GM20000 (cell line): ENCODE data around the gene ADD1.

Source experiments
- DNase-seq: peaks from one replicate; pipeline ENCODE4 v3.0.0; 2012; ENCODE audit warnings: low spot score
- CTCF ChIP-seq: IDR thresholded peaks from 2 replicates; pipeline ENCODE4 v1.5.1; 2012; ENCODE audit warnings: mild to moderate bottlenecking, control low read depth; ENCODE audit errors: extremely low read depth, missing control alignments

ADD1 gene

GRCh38 chr4:2846172-2846571, 2.5 kb downstream of the ADD1 start:
- TF ChIP-seq CTCF, result no peak
- DNase-seq, result no peak

- no peak for TF ChIP-seq CTCF
- no peak for DNase-seq
These were observed 3.7 kb downstream of the ADD1 start for GRCh38 chr4:2847302-2847871.

DNA sequence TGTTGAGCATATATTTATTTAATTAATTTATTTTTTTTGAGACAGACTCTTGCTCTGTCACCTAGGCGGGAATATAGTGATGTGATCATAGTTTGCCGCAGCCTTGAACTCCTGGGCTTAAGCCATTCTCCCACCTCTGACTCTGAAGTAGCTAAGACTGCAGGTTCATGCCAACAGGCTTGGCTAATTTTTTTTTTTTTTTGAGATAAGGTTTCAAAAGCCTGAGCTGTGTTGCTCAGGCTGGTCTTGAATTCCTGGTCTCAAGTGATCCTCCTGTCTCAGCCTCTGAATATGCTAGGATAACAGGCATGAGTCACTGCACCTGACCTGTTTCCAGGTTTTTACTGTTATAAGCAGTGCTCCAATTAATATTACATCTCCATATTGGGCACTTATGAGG, 4.8 kb downstream of the ADD1 start:
- DNase-seq, result no peak
- no peak for TF ChIP-seq CTCF

DNA sequence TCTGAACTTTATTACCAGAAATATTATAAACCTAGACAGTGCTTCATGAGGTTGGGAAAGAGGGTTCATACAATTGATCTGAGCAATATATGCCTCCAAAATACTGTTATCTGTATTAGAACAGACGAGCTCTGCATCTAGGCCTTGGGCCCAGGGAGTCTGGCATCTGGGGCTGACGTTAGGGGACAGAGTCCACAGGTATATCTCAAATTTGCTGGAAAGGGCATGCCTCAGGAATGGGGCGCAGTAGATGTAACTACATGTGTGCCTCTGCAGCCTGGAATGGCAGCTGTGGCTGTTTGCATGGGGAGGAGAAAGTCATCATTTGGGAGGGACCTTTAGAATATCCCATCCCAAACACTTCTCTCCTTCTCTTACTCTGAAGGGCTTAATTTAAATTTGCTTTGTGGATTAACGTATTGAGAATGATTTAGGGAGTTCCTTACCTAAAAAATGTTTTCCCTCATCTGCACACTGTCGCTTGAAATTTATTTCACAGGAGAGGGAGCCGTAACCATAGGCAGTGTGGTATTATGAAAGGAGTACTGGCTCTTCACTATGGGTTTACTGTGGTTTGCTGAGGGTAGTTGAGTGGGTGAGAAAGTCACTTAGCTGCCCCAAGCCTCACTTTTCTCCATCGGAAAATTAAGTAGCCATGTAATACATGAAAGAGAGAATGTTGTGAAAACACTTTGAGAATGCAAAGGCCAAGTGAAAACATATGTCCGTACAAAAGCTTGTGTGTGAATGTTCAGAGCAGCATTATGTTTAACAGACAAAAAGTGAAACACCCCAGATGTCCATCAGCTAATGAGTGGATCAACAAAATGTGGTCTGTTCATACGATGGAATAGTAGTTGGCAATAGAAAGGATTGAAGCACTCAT, 5.9 kb downstream of the ADD1 start:
- no peak for DNase-seq
- TF ChIP-seq CTCF, result no peak

DNA sequence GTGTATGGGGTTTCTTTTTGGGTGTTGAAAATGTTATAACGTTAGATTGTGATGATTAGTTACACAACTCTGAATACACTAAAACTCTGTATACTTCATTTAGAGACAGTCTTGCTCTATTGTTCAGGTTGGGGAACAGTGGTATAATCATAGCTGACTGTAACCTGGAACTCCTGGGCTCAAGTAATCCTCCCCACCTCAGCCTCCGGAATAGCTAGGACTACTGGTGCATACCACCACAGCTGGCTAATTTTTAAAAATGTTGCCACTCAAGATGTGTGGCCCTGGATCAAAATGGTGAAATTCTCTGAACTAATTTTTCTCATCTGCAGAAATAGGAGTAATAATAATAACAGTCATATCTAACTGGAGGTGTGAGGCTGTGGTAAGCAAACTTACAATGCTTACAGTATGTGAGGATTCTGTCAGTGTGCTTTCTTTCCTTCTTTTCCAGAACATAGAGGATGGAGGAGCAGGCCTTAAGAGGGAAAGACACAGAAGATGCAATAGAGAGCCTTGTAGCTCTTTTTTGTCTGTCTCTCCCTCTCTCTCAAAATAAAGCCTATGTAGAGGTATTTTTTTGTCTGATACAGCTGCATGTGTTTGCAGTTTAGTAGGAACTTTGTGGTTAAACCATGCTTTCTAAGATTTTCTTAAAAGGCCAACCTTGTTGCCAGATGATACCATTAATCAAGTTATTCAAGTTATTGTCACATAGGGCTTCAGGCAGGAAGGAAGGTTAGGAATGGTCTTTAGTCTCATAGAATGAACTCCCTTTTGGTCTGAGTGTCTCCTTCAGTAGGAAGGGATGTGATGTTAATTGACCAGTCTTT, 7.5 kb downstream of the ADD1 start:
- no peak for DNase-seq
- no peak for TF ChIP-seq CTCF

DNA sequence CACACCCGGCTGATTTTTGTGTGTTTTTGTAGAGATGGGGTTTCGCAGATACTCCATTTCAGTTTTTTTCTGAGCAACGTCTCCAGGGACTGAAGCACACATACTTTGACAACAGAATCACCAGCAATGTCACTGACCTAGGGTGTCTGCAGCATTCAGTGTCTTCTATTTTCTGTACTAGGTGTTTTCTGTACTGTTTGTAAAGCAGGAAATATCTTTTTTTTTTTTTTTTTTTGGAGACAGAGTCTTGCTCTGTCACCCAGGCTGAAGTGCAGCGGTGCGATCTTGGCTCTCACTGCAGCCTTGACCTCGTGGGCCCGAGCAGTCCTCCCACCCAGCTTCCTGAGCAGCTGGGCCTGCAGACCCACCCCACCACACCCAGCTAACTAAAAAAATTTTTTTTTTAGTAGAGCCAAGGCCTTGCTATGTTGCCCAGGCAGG, 8.9 kb downstream of the ADD1 start:
- peak; percentile 27 for DNase-seq
- TF ChIP-seq CTCF, result no peak

- no peak for DNase-seq
- TF ChIP-seq CTCF, result no peak
These were observed 11.9 kb downstream of the ADD1 start for GRCh38 chr4:2855584-2855983.
